HCT116 (cell line): ENCODE measurements around the gene VSNL1. TPM values are rescaled to one million over a fixed set of nuclear protein-coding genes. Genes with fewer than 3 reads are reported as not detected.

ENCODE experiments used
- ATAC-seq: fragments of 200-7000 bp; cut with Tn5 transposase; 2 replicates; pipeline ENCODE4 v1.9.1; 2020; ENCODE audit warnings: mild to moderate bottlenecking, moderate library complexity
- BruUV-seq: library from RNA; stranded (reverse); fragments of 400-500 nt; replicated peaks from 2 replicates; lab custom pipeline; 2021; lab: Mats Ljungman, UMichigan
- CTCF ChIA-PET: fragments of 300-600 bp; sonication (Branson Sonifier 250); formaldehyde crosslinking; loops from one replicate; lab custom pipeline; 2021; ENCODE audit warnings: antibody characterized with exemption; lab: Charles Lee
- POLR2A ChIA-PET: fragments of 300-600, 350-600 bp; sonication (Branson Sonifier 250); formaldehyde crosslinking; loops from one replicate; lab custom pipeline; 2021; ENCODE audit warnings: antibody characterized with exemption; lab: Charles Lee
- RAD21 ChIA-PET, 2 experiments: fragments of 300-600 bp; sonication (Branson Sonifier 250); formaldehyde crosslinking; loops; one replicate each; lab custom pipeline; 2023; ENCODE audit warnings: low total read pairs in 2 of 2; ENCODE audit not compliant: uncharacterized antibody in 2 of 2, unreplicated experiment in 2 of 2, low non-redundant PET in 1 of 2; lab: Charles Lee
- DNase-seq: peaks from one replicate; pipeline ENCODE4 v3.0.0-alpha.2; 2010; ENCODE audit warnings: low read depth, low spot score
- H2AFZ ChIP-seq: fragments of 200-600 bp; shearing (Covaris generic), sonication (generic); 2 replicates; pipeline ENCODE4 v1.6.1; 2017; ENCODE audit warnings: low read depth, mixed run types, mixed read lengths, antibody characterized with exemption, low read length; ENCODE audit not compliant: poor library complexity, severe bottlenecking
- H3K27ac ChIP-seq: 2 replicates; pipeline ENCODE4 v1.5.1; 2012; ENCODE audit warnings: low read depth, low read length
- H3K27me3 ChIP-seq: fragments of 200-600 bp; sonication (generic); 2 replicates; pipeline ENCODE4 v1.6.1; 2016; ENCODE audit warnings: mixed run types, low read length, mixed read lengths; ENCODE audit not compliant: insufficient read depth
- H3K36me3 ChIP-seq, 2 experiments: fragments of 200-500 bp in 1 of 2; fragments of 200-600 bp in 1 of 2; sonication (Bioruptor generic) in 1 of 2; sonication (generic) in 1 of 2; 2 replicates each; pipeline versions ENCODE4 v1.5.1 to v1.6.1; 2014 to 2016; ENCODE audit warnings: low read length in 2 of 2, inconsistent platforms in 1 of 2, mixed read lengths in 1 of 2, mixed run types in 1 of 2; ENCODE audit not compliant: insufficient read depth in 2 of 2, control insufficient read depth in 1 of 2
- H3K4me1 ChIP-seq, 2 experiments: fragments of 200-600 bp in 1 of 2; sonication (generic) in 1 of 2; 2 replicates each; pipeline versions ENCODE4 v1.5.1 to v1.6.1; 2012 to 2017; ENCODE audit warnings: low read length in 2 of 2, inconsistent platforms in 1 of 2, mild to moderate bottlenecking in 1 of 2, mixed read lengths in 1 of 2, mixed run types in 1 of 2, moderate library complexity in 1 of 2; ENCODE audit not compliant: insufficient read depth in 2 of 2, control insufficient read depth in 1 of 2
- H3K4me2 ChIP-seq: fragments of 200-600 bp; sonication (generic); 2 replicates; pipeline ENCODE4 v1.6.1; 2017; ENCODE audit warnings: mixed run types, low read length, mixed read lengths
- H3K4me3 ChIP-seq, 2 experiments: fragments of 200-600 bp in 1 of 2; sonication (generic) in 1 of 2; replicated peaks in 1 of 2; 2 replicates each; pipeline ENCODE4 v1.5.1; 2011 to 2016; ENCODE audit warnings: low read length in 2 of 2, control low read depth in 1 of 2, low read depth in 1 of 2, mild to moderate bottlenecking in 1 of 2, mixed read lengths in 1 of 2, mixed run types in 1 of 2
- H3K79me2 ChIP-seq: fragments of 200-600 bp; sonication (generic); 2 replicates; pipeline ENCODE4 v1.6.1; 2017; ENCODE audit warnings: mild to moderate bottlenecking, mixed run types, low read length, moderate library complexity, mixed read lengths; ENCODE audit not compliant: insufficient read depth
- H3K9ac ChIP-seq: fragments of 200-600 bp; sonication (generic); 2 replicates; pipeline ENCODE4 v1.6.1; 2016; ENCODE audit warnings: low read length, mixed read lengths
- H3K9me2 ChIP-seq: fragments of 200-600 bp; sonication (generic), shearing (Covaris generic); 2 replicates; pipeline ENCODE4 v1.6.1; 2017; ENCODE audit warnings: mixed run types, mild to moderate bottlenecking, moderate library complexity; ENCODE audit not compliant: insufficient read depth
- H3K9me3 ChIP-seq, 2 experiments: fragments of 200-500 bp in 1 of 2; fragments of 200-600 bp in 1 of 2; sonication (Bioruptor generic) in 1 of 2; sonication (generic) in 1 of 2; 2 replicates each; pipeline ENCODE4 v1.6.1; 2014 to 2017; ENCODE audit warnings: low read length in 2 of 2, mixed read lengths in 2 of 2, inconsistent platforms in 1 of 2, low read depth in 1 of 2, mild to moderate bottlenecking in 1 of 2, mixed run types in 1 of 2, moderate library complexity in 1 of 2; ENCODE audit not compliant: control insufficient read depth in 1 of 2, insufficient read depth in 1 of 2
- H4K20me1 ChIP-seq: fragments of 200-600 bp; sonication (generic), shearing (Covaris generic); 2 replicates; pipeline ENCODE4 v1.6.1; 2017; ENCODE audit warnings: mixed run types, mild to moderate bottlenecking, moderate library complexity; ENCODE audit not compliant: insufficient read depth
- ATF3 ChIP-seq: IDR thresholded peaks from 2 replicates; pipeline ENCODE4 v1.6.1; 2012
- CEBPB ChIP-seq: IDR thresholded peaks from 2 replicates; pipeline ENCODE4 v1.6.1; 2012; ENCODE audit warnings: low read depth
- EGR1 ChIP-seq: IDR thresholded peaks from 2 replicates; pipeline ENCODE4 v1.6.1; 2012; ENCODE audit warnings: low read depth
- ELF1 ChIP-seq: IDR thresholded peaks from 2 replicates; pipeline ENCODE4 v1.6.1; 2012; ENCODE audit warnings: low read depth, borderline replicate concordance
- EZH2 ChIP-seq: fragments of 200-600 bp; sonication (generic); IDR thresholded peaks from 2 replicates; pipeline ENCODE4 v1.6.1; 2017; ENCODE audit warnings: antibody characterized with exemption, mixed run types
- EZH2phosphoT487 ChIP-seq: fragments of 200-600 bp; IDR thresholded peaks from 2 replicates; pipeline ENCODE4 v1.6.1; 2018; ENCODE audit warnings: antibody characterized with exemption, borderline replicate concordance
- FOSL1 ChIP-seq: IDR thresholded peaks from 2 replicates; pipeline ENCODE4 v1.6.1; 2012; ENCODE audit warnings: low read depth
- JUND ChIP-seq: IDR thresholded peaks from 2 replicates; pipeline ENCODE4 v1.6.1; 2012
- MAX ChIP-seq: IDR thresholded peaks from 2 replicates; pipeline ENCODE4 v1.6.1; 2012
- POLR2A ChIP-seq: IDR thresholded peaks from 2 replicates; pipeline ENCODE4 v1.7.0; 2011; ENCODE audit warnings: borderline replicate concordance; ENCODE audit not compliant: insufficient read depth, insufficient read length; ENCODE audit errors: extremely low read depth
- POLR2AphosphoS5 ChIP-seq: IDR thresholded peaks from 2 replicates; pipeline ENCODE4 v1.6.1; 2011; ENCODE audit warnings: mild to moderate bottlenecking, low read depth, low read length, moderate library complexity
- RAD21 ChIP-seq: IDR thresholded peaks from 2 replicates; pipeline ENCODE4 v1.6.1; 2012; ENCODE audit warnings: low read depth, mild to moderate bottlenecking
- REST ChIP-seq: IDR thresholded peaks from 2 replicates; pipeline ENCODE4 v1.6.1; 2012; ENCODE audit warnings: low read depth
- SP1 ChIP-seq: IDR thresholded peaks from 2 replicates; pipeline ENCODE4 v1.6.1; 2012; ENCODE audit warnings: low read depth
- SRF ChIP-seq: IDR thresholded peaks from 2 replicates; pipeline ENCODE4 v1.6.1; 2012; ENCODE audit warnings: low read depth
- TCF7L2 ChIP-seq: IDR thresholded peaks from 2 replicates; pipeline ENCODE4 v1.7.0; 2011; ENCODE audit warnings: borderline replicate concordance, inconsistent platforms; ENCODE audit not compliant: insufficient read depth, insufficient read length; ENCODE audit errors: extremely low read depth
- YY1 ChIP-seq: IDR thresholded peaks from 2 replicates; pipeline ENCODE4 v1.6.1; 2011; ENCODE audit warnings: low read length, low read depth, moderate library complexity, mild to moderate bottlenecking; ENCODE audit not compliant: insufficient replicate concordance; ENCODE audit errors: extremely low read depth
- ZFX ChIP-seq: fragments of 450-650 bp; IDR thresholded peaks from 2 replicates; pipeline ENCODE4 v1.6.1; 2017
- ZNF274 ChIP-seq: fragments of 200-500 bp; sonication (Bioruptor generic); IDR thresholded peaks from 2 replicates; pipeline ENCODE4 v1.6.1; 2014; ENCODE audit warnings: mild to moderate bottlenecking, low read depth, low read length, inconsistent platforms
- intact Hi-C: fragments of 100-400 bp; cut with micrococcal nuclease; formaldehyde crosslinking; loops from 2 replicates; pipeline ENCODE4 v1.10.0; 2022
- total RNA-seq: library from RNA; stranded (reverse); gene quantifications from one replicate; pipeline ENCODE4 v1.2.1, GENCODE V29; 2021; ENCODE audit not compliant: unreplicated experiment

VSNL1 gene
- total RNA-seq, 1 experiment from 2014 or later, result 4.6 TPM

- Histone ChIP-seq H3K79me2 (no peaks in the 10 kb centered on the region), H3K4me1 (no peaks in the 10 kb centered on the region), H3K9me3 (no peaks in the 10 kb centered on the region), H3K4me3 (no peak overlapping the region), H3K9ac (no peak overlapping the region), H3K9me2 (no peaks in the 10 kb centered on the region), H2AFZ (no peak overlapping the region), H3K36me3 (peaks cover 11 to 15% of the 10 kb centered on the region in 2 experiments; a peak in 2 of 4 replicates), H3K27ac (no peak overlapping the region), H3K4me2 (no peak overlapping the region), H4K20me1 (no peaks in the 10 kb centered on the region; the same call in 1 of the 2 replicates), H3K27me3 (no peaks in the 10 kb centered on the region)
- no peak for DNase-seq
- no peak for ATAC-seq
- intact Hi-C loops, result no loop called here
- TF ChIP-seq JUND (no peak), ATF3 (no peak), EZH2 (no peak), SRF (no peak), TCF7L2 (no peak), ZNF274 (no peak), MAX (no peak), EGR1 (no peak)
- ChIA-PET POLR2A (no interaction called here), RAD21 (no interaction called here), CTCF (interaction anchor here (1.5 kb wide), 1 partner anchor 9 kb away, joined by 14 read pairs; no protein-coding TSS in a partner anchor)
- BruUV-seq, result no TSS peak
Observed at GRCh38 chr2:17662723-17663122, 122.2 kb downstream of the VSNL1 start.

- H3K36me3 ChIP-seq, result peaks cover 14 to 21% of the 10 kb centered on the region in 2 experiments; a peak in 3 of 4 replicates
- no peak for TF ChIP-seq SP1
- TF ChIP-seq MAX, result no peak
- no peak for TF ChIP-seq FOSL1
- TF ChIP-seq ELF1, result no peak
- no peak for TF ChIP-seq CEBPB
- TF ChIP-seq EZH2phosphoT487, result no peak
- no peak for TF ChIP-seq POLR2AphosphoS5
- no peak for TF ChIP-seq ZFX
- TF ChIP-seq EGR1, result no peak
- no peak for TF ChIP-seq SRF
- TF ChIP-seq REST, result no peak
- no peak for TF ChIP-seq POLR2A
- TF ChIP-seq RAD21, result no peak
- no peak for TF ChIP-seq ZNF274
- no peak for TF ChIP-seq YY1
- TF ChIP-seq, all 23 proteins: peak for 0
- no peak for ATAC-seq
- BruUV-seq, result no TSS peak
- Histone ChIP-seq H2AFZ (no peak overlapping the region), H3K27ac (no peak overlapping the region), H4K20me1 (no peaks in the 10 kb centered on the region; the same call in 1 of the 2 replicates), H3K9me2 (no peaks in the 10 kb centered on the region), H3K4me3 (no peak overlapping the region), H3K9me3 (no peaks in the 10 kb centered on the region), H3K9ac (no peak overlapping the region), H3K79me2 (no peaks in the 10 kb centered on the region), H3K27me3 (no peaks in the 10 kb centered on the region), H3K4me2 (no peak overlapping the region), H3K4me1 (no peaks in the 10 kb centered on the region)
- CTCF ChIA-PET, result no interaction called here
- intact Hi-C loops, result no loop called here
- RAD21 ChIA-PET, result no interaction called here
- POLR2A ChIA-PET, result interaction anchor here (0.5 kb wide), 1 partner anchor 39 kb away, joined by 5 read pairs; no protein-coding TSS in a partner anchor
- no peak for DNase-seq
Observed at GRCh38 chr2:17664534-17664933, 124.0 kb downstream of the VSNL1 start.
